ENCODE measurements around the gene MYBBP1A. TPM values are rescaled to one million over a fixed set of nuclear protein-coding genes. Genes with fewer than 3 reads are reported as not detected.

Gene MYBBP1A
- total RNA-seq, 1 donor from 2014 or later = 47.9 TPM

DNA sequence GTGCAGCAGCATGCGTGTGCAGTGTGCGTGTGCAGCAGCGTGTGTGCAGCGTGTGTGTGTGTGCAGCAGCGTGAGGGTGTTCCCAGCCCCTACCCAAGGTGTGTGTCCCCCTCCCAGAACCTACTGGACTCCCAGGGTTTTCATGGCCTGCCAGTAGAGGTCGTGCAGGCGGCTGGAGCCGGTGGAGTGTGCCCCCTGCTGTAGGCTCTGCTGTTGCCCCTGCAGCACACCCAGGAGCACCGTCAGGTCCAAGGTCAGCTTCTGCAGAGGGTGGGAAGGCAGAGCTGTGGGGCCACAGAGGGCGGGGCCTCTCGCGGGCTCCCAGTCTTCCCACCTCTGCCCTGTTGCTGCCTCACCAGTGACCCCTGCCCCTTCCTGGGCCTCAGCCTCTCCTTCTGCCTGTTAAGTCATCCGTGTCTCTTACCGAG lies 14.9 kb downstream of the MYBBP1A start:
- no peaks in the 10 kb centered on the region for H3K4me1 Mint-ChIP-seq (ENCODE audit: unreplicated experiment)
- H3K36me3 Mint-ChIP-seq (ENCODE audit: unreplicated experiment) = peaks cover 12% of the 10 kb centered on the region
- no peak for DNase-seq (ENCODE audit: extremely low spot score, unreplicated experiment)
- H3K4me3 Mint-ChIP-seq (ENCODE audit: unreplicated experiment) = no peak overlapping the region
- TF ChIP-seq, protein P1, sequence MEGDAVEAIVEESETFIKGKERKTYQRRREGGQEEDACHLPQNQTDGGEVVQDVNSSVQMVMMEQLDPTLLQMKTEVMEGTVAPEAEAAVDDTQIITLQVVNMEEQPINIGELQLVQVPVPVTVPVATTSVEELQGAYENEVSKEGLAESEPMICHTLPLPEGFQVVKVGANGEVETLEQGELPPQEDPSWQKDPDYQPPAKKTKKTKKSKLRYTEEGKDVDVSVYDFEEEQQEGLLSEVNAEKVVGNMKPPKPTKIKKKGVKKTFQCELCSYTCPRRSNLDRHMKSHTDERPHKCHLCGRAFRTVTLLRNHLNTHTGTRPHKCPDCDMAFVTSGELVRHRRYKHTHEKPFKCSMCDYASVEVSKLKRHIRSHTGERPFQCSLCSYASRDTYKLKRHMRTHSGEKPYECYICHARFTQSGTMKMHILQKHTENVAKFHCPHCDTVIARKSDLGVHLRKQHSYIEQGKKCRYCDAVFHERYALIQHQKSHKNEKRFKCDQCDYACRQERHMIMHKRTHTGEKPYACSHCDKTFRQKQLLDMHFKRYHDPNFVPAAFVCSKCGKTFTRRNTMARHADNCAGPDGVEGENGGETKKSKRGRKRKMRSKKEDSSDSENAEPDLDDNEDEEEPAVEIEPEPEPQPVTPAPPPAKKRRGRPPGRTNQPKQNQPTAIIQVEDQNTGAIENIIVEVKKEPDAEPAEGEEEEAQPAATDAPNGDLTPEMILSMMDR (IDR thresholded peaks at IDR 0.05) = no peak
- no peak overlapping the region for H3K27ac Mint-ChIP-seq (ENCODE audit: unreplicated experiment)
- no peaks in the 10 kb centered on the region for H3K27me3 Mint-ChIP-seq (ENCODE audit: unreplicated experiment)
- no peaks in the 10 kb centered on the region for H3K9me3 Mint-ChIP-seq (ENCODE audit: unreplicated experiment)

DNA sequence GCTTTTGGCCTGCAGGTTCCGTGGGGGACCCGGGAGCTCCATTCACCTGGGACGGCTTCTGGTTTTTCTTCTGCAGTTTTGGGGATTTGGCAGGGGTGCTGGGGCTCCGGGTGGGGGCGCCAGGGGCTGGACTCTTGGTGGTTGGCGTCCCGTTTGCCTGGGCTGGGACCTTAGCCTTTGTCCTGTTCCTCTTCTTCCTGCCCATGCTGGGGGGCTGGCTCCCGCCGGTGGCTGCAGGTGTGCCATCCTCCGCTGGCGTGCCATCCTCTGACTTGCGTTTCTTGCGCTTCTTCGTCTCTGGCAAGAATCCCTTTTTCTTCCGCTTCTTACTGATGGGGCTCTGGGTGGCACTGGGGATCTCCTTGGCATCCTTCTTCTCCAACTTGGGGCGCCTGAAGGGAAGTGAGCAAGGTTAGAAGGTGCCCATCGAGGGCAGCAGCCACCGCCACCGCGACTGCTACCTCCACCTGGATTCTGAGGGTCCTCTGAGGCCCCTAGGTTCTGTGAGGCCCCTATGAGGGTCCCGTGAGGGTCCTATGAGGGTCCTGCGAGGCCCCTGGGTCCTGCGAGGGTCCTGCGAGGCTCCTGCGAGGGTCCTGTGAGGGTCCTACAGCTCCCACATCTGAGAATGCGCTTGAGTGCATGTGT lies 15.5 kb downstream of the MYBBP1A start:
- H3K27me3 Mint-ChIP-seq (ENCODE audit: unreplicated experiment) = no peaks in the 10 kb centered on the region
- H3K36me3 Mint-ChIP-seq (ENCODE audit: unreplicated experiment) = peaks cover 12% of the 10 kb centered on the region

DNA sequence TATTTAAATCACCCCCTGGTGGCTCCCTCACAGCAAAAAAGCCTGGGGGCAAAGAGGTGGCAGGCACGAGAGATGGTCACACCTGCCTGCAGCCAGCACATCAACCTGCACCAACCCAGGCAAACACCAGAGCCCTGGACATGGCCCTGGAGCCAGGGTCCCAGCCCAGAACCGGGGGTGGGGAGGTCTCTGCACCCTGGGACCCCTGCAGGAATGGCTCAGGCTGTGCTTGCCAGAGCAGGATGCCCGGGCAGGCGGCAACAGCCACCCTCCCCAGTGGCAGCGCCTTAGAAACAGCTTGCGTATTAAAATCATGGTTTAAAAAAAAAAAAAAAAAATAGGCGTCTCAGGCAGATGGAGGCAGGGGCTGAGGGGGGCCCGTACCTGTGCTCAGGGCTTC lies 16.2 kb downstream of the MYBBP1A start:
- no peaks in the 10 kb centered on the region for H3K9me3 Mint-ChIP-seq (ENCODE audit: unreplicated experiment)
- peaks cover 2% of the 10 kb centered on the region for H3K4me1 Mint-ChIP-seq (ENCODE audit: unreplicated experiment)
- no peaks in the 10 kb centered on the region for H3K27me3 Mint-ChIP-seq (ENCODE audit: unreplicated experiment)
- H3K4me3 Mint-ChIP-seq (ENCODE audit: unreplicated experiment) = no peak overlapping the region
- H3K36me3 Mint-ChIP-seq (ENCODE audit: unreplicated experiment) = peaks cover 12% of the 10 kb centered on the region
- TF ChIP-seq, protein P1 (IDR thresholded peaks at IDR 0.05) = no peak
- no peak overlapping the region for H3K27ac Mint-ChIP-seq (ENCODE audit: unreplicated experiment)
- no peak for DNase-seq (ENCODE audit: extremely low spot score, unreplicated experiment)

More for the DNA sequence above, 15.5 kb downstream of the MYBBP1A start:
- no peak for DNase-seq (ENCODE audit: extremely low spot score, unreplicated experiment)
- no peaks in the 10 kb centered on the region for H3K4me1 Mint-ChIP-seq (ENCODE audit: unreplicated experiment)
- H3K4me3 Mint-ChIP-seq (ENCODE audit: unreplicated experiment) = no peak overlapping the region
- no peak overlapping the region for H3K27ac Mint-ChIP-seq (ENCODE audit: unreplicated experiment)
- TF ChIP-seq, protein P1 (IDR thresholded peaks at IDR 0.05) = no peak
- no peaks in the 10 kb centered on the region for H3K9me3 Mint-ChIP-seq (ENCODE audit: unreplicated experiment)

DNA sequence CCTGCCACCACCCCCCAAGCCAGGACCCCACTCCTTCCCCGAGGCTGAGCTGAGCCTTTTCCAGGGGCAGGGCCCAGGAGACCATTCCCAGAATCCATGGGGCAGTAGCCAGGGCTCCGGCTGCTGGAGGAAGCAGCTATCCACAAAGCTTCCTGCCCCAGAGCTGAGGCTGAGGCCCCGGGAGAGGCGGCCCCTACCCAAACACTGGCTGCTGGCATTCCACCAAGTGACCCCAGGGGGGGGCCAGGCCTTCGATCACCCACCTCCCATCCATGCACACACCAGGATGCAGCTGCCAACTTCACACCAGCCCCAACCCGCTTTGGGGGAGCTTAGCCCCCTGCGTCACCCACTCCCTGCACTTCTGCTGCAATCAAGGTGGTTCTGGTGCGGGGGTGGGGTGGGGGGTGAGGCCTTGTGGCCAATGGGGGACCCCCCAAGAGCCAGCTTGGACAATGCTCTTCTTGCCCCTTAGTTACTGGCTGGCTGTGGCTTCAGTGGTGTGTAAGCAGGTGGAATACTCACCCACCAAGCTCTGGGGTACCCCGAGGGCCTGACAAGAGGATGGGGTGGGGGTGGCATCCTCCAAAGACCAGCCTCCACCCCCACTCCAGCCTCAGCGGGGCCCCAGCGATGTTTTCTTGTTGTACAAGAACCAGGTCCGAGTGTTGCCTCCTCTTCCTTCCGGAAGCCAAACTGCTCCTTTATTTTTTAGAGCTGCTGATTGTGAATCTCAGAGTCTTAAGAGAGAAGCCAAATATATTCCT lies 16.8 kb downstream of the MYBBP1A start:
- no peaks in the 10 kb centered on the region for H3K9me3 Mint-ChIP-seq (ENCODE audit: unreplicated experiment)
- H3K4me1 Mint-ChIP-seq (ENCODE audit: unreplicated experiment) = peaks cover 2% of the 10 kb centered on the region
- no peak for DNase-seq (ENCODE audit: extremely low spot score, unreplicated experiment)
- H3K36me3 Mint-ChIP-seq (ENCODE audit: unreplicated experiment) = peaks cover 12% of the 10 kb centered on the region
- H3K27ac Mint-ChIP-seq (ENCODE audit: unreplicated experiment) = no peak overlapping the region
- no peaks in the 10 kb centered on the region for H3K27me3 Mint-ChIP-seq (ENCODE audit: unreplicated experiment)
- H3K4me3 Mint-ChIP-seq (ENCODE audit: unreplicated experiment) = no peak overlapping the region
- TF ChIP-seq, protein P1 (IDR thresholded peaks at IDR 0.05) = no peak
